ENCODE measurements around the gene CAPN13. TPM values are rescaled to one million over a fixed set of nuclear protein-coding genes. Genes with fewer than 3 reads are reported as not detected.

The CAPN13 gene
- total RNA-seq, 6 donors from 2014 or later, result 9.4 to 46.1 (median 17.5) TPM

DNA sequence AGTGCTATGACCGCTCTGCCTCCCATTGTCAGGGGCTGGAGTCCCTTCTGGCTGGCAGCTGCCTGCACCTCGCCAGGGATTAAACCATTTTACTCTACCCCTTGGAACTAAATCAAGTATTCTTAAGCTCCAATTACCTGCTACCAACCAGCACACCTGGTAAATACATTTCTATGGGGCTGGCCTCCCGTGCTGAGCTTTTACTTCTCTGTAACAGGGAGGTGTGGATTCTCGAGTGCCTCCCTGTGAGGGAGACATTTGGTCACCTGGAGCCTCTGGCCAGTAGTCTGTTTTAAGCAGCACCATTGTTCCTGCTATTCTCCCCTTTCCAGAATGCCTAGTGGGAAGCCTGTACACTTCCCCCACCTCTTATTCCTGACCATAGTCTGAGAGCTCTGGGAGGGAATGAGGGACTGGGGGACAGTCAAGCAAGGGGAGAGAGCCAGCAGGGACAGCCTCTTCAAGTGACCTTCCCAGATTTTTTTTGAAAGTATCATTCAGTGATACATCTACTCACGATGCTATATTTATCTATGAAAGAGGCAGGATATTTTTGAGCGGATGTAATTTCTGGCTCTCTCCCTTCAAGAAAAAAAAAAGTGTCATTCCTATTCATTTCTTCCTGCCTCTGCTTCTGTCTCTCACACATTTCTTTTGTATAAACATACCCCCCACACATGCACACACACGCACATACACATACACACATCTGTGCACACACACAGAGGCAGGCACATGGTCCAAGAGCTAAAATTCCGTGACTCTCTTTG is 112.8 kb downstream of the CAPN13 start:
- no peaks in the 10 kb centered on the region for H3K27me3 ChIP-seq
- DNase-seq (no peak), ATAC-seq (ENCODE audit: low FRiP score in 2 of 2) (peak in 1 of 2 donors; percentile 9)
- TF ChIP-seq, protein P1, sequence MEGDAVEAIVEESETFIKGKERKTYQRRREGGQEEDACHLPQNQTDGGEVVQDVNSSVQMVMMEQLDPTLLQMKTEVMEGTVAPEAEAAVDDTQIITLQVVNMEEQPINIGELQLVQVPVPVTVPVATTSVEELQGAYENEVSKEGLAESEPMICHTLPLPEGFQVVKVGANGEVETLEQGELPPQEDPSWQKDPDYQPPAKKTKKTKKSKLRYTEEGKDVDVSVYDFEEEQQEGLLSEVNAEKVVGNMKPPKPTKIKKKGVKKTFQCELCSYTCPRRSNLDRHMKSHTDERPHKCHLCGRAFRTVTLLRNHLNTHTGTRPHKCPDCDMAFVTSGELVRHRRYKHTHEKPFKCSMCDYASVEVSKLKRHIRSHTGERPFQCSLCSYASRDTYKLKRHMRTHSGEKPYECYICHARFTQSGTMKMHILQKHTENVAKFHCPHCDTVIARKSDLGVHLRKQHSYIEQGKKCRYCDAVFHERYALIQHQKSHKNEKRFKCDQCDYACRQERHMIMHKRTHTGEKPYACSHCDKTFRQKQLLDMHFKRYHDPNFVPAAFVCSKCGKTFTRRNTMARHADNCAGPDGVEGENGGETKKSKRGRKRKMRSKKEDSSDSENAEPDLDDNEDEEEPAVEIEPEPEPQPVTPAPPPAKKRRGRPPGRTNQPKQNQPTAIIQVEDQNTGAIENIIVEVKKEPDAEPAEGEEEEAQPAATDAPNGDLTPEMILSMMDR (IDR thresholded peaks at IDR 0.05), result no peak
- TF ChIP-seq POLR2AphosphoS5 (IDR thresholded peaks at IDR 0.05), result no peak
- TF ChIP-seq EP300 (IDR thresholded peaks at IDR 0.05), result no peak
- TF ChIP-seq POLR2A (IDR thresholded peaks at IDR 0.05), result no peak
- H3K4me1 ChIP-seq, result peaks cover 0 to 8% (median 2%) of the 10 kb centered on the region in 4 donors
- 55 to 62% methylated on average over 8 of the region's 8 CpGs for WGBS, 2 donors
- peak overlapping the region; percentile 56 to 72 (median 67) for H3K27ac ChIP-seq
- H3K4me3 ChIP-seq, result no peak overlapping the region
- H3K9me3 ChIP-seq, result no peaks in the 10 kb centered on the region
- H3K36me3 ChIP-seq, result no peaks in the 10 kb centered on the region

DNA sequence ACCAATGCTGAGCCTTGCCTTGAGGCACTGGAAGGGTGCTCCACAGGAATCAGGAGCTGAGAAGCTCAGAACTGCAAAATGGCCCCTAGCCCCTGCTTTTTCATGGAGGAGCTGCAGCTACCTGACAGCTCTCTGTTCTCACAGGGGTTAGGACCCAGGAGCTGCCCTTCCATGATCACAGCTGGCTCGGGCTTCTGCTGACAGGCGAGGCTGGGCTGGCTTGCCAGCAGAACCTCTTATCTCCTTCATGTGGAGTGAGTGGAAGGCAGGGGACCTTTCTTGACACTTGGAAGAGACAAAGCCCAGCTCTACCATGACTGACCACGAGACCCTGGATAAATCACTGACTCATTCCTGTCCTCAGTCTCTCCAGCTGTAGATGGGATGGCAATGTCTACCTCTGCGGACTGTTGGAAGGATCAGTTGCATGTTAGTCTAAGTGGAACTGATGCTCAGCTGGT is 113.4 kb downstream of the CAPN13 start:
- WGBS, 2 donors, result 86 to 100% methylated on average over 1 to 4 of the region's 4 CpGs
- ATAC-seq (ENCODE audit: low FRiP score in 2 of 2) (no peak), DNase-seq (no peak)
- Histone ChIP-seq H3K4me3 (no peak overlapping the region), H3K27ac (peak overlapping the region; percentile 56 to 72 (median 67)), H3K4me1 (peaks cover 0 to 13% (median 8%) of the 10 kb centered on the region in 4 donors), H3K9me3 (no peaks in the 10 kb centered on the region), H3K27me3 (no peaks in the 10 kb centered on the region), H3K36me3 (no peaks in the 10 kb centered on the region)
- TF ChIP-seq EP300 (IDR thresholded peaks at IDR 0.05) (no peak), POLR2A (IDR thresholded peaks at IDR 0.05) (no peak), POLR2AphosphoS5 (IDR thresholded peaks at IDR 0.05) (no peak)
- TF ChIP-seq, protein P1 (IDR thresholded peaks at IDR 0.05), result no peak

DNA sequence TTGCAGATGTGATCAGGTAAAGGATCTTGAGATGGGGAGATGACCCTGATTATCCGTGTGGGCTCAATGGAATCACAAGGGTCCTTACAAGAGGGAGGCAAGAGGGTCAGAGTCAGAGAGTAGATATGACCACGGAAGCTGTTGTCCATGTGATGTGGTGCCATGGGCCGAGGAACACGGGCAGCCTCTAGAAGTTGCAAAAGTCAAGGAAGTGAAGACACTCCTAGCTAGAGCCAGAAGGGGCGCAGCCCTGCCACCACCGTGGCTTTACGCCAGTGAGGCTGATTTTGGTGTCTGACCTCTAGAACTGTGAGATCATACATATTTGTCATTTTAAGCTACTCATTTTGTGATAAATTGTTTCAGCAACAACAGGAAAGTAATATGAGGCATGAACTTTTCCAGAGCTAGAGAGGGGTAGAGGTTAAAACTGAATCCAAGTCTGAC is 114.4 kb downstream of the CAPN13 start:
- Histone ChIP-seq H3K4me1 (peaks cover 0 to 16% (median 8%) of the 10 kb centered on the region in 4 donors), H3K36me3 (no peaks in the 10 kb centered on the region), H3K9me3 (no peaks in the 10 kb centered on the region), H3K27ac (peak overlapping the region; percentile 56 to 74 (median 70)), H3K27me3 (no peaks in the 10 kb centered on the region), H3K4me3 (no peak overlapping the region)
- peak in 1 of 2 donors; percentile 30 for DNase-seq
- 65 to 81% methylated on average over 7 of the region's 7 CpGs for WGBS, 2 donors
- TF ChIP-seq EP300 (IDR thresholded peaks at IDR 0.05), result no peak
- TF ChIP-seq POLR2AphosphoS5 (IDR thresholded peaks at IDR 0.05), result no peak
- TF ChIP-seq, protein P1 (IDR thresholded peaks at IDR 0.05), result no peak
- no peak for TF ChIP-seq POLR2A (IDR thresholded peaks at IDR 0.05)
- ATAC-seq (ENCODE audit: low FRiP score in 2 of 2), result peak in 1 of 2 donors; percentile 25

DNA sequence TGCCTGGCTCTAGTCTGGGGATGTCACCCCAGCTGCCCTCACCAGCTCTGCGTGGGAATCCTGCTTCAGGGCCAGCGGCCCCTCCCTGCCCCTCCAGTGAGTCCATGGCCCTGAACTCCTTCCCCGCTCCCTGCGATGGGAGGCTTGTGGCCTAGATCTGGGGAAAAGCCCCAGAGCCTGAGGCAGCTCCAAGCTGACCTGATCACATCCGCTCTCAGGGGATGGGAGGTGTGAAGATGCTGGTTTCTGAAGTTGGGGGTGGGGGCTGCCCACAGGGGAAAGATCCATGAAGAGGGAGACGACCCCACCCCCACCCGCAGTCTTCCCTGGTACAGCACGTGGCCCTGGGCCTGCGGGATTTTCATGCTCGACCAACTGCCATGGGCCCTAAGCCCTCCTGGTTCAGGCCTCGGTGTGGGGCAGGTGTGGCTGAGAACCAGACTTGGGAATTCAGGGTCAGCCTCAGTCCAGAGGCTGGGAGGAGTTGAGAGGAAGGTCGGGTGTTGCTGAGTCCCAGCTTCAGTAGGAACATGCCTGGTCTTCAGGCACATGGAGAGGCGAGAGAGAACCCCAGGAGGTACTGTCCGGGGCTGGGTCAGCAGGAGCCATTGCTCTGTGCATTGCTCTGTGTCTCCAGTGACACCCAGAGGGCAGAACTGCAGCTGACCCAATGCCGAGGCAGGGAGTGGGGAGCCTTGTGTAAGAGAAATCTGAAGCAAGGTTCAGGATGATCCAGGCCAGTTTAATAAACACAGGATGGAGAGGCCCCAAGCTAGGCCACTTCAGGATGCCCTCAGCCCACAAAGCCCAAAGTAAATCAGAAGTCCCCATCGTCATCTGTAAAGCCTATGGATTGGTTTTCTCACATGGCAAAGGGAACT is 115.1 kb downstream of the CAPN13 start:
- ATAC-seq (ENCODE audit: low FRiP score in 2 of 2) (peak in 1 of 2 donors; percentile 32), DNase-seq (peak in 1 of 2 donors; percentile 29)
- Histone ChIP-seq H3K27me3 (no peaks in the 10 kb centered on the region), H3K9me3 (no peaks in the 10 kb centered on the region), H3K4me1 (peaks cover 0 to 16% (median 8%) of the 10 kb centered on the region in 4 donors), H3K27ac (peak overlapping the region; percentile 62 to 74 (median 70)), H3K4me3 (no peak overlapping the region), H3K36me3 (no peaks in the 10 kb centered on the region)
- WGBS, 2 donors, result 86 to 91% methylated on average over 10 to 16 of the region's 16 CpGs
- TF ChIP-seq, protein P1 (IDR thresholded peaks at IDR 0.05), result no peak
- TF ChIP-seq POLR2A (IDR thresholded peaks at IDR 0.05) (no peak), POLR2AphosphoS5 (IDR thresholded peaks at IDR 0.05) (no peak), EP300 (IDR thresholded peaks at IDR 0.05) (no peak)

Measured in upper lobe of left lung (tissue), 6 donors.